Hepatocyte (in vitro differentiated cells): Measurements from ENCODE around the gene ZDHHC12. TPM values are rescaled to one million over a fixed set of nuclear protein-coding genes. Genes with fewer than 3 reads are reported as not detected.

Source experiments
- DNase-seq: peaks from one replicate; pipeline ENCODE4 v3.0.0-alpha.2; 2016; ENCODE audit warnings: low spot score
- H2AFZ ChIP-seq: fragments of 200-600 bp; sonication (generic); 2 replicates; pipeline ENCODE4 v1.6.0; 2016; ENCODE audit warnings: antibody characterized with exemption, mild to moderate bottlenecking
- H3K27ac ChIP-seq: fragments of 200-600 bp; sonication (generic); 2 replicates; pipeline ENCODE4 v1.5.1; 2016; ENCODE audit warnings: mild to moderate bottlenecking
- H3K27me3 ChIP-seq: fragments of 200-600 bp; sonication (generic); 2 replicates; pipeline ENCODE4 v1.6.1; 2016
- H3K36me3 ChIP-seq: fragments of 200-600 bp; sonication (generic); replicated peaks from 2 replicates; pipeline ENCODE4 v1.5.1; 2016; ENCODE audit warnings: low read depth; ENCODE audit not compliant: insufficient read depth
- H3K4me1 ChIP-seq: fragments of 200-600 bp; sonication (generic); 2 replicates; pipeline ENCODE4 v1.5.1; 2016; ENCODE audit warnings: mild to moderate bottlenecking, moderate library complexity; ENCODE audit not compliant: insufficient read depth
- H3K4me2 ChIP-seq: fragments of 200-600 bp; sonication (generic); 2 replicates; pipeline ENCODE4 v1.6.0; 2016
- H3K4me3 ChIP-seq: fragments of 200-600 bp; sonication (generic); 2 replicates; pipeline ENCODE4 v1.5.1; 2016; ENCODE audit warnings: mild to moderate bottlenecking
- H3K79me2 ChIP-seq: fragments of 200-600 bp; sonication (generic); 2 replicates; pipeline ENCODE4 v1.6.0; 2017; ENCODE audit warnings: mild to moderate bottlenecking
- H3K9me2 ChIP-seq: fragments of 200-600 bp; sonication (generic); replicated peaks from 2 replicates; pipeline ENCODE4 v1.6.0; 2017; ENCODE audit warnings: mild to moderate bottlenecking; ENCODE audit not compliant: insufficient read depth
- H3K9me3 ChIP-seq: fragments of 200-600 bp; sonication (generic); 2 replicates; pipeline ENCODE4 v1.5.1; 2016; ENCODE audit warnings: low read depth, mild to moderate bottlenecking
- H4K20me1 ChIP-seq: fragments of 200-600 bp; sonication (generic); 2 replicates; pipeline ENCODE4 v1.6.0; 2016; ENCODE audit warnings: mild to moderate bottlenecking; ENCODE audit not compliant: insufficient read depth, poor library complexity, severe bottlenecking
- EZH2 ChIP-seq: fragments of 200-600 bp; sonication (generic); IDR thresholded peaks from 2 replicates; pipeline ENCODE4 v1.6.1; 2016; ENCODE audit warnings: antibody characterized with exemption, mild to moderate bottlenecking, borderline replicate concordance
- EZH2phosphoT487 ChIP-seq: fragments of 200-600 bp; sonication (generic); IDR thresholded peaks from one replicate; pipeline ENCODE4 v1.6.1; 2018; ENCODE audit warnings: antibody characterized with exemption, mild to moderate bottlenecking, low read depth, moderate library complexity; ENCODE audit not compliant: unreplicated experiment, severe bottlenecking
- WGBS: methylation state at CpG from one replicate; pipeline ENCODE4 v1.1.6; 2016; ENCODE audit warnings: low lambda C conversion rate; ENCODE audit errors: missing lambda C conversion rate; 5-methylcytosine and 5-hydroxymethylcytosine counted together
- polyA plus RNA-seq: library from polyadenylated mRNA; unstranded; fragments of >200 nt; fragmentation: Nextera tagmentation; extraction: Ambion mirVana; gene quantifications from 2 replicates; pipeline ENCODE4 v1.2.1, GENCODE V29; 2016
- total RNA-seq: library from RNA; depleted of rRNA; stranded (reverse); fragments of >200 nt; gene quantifications from 2 replicates; pipeline ENCODE4 v1.2.3, GENCODE V29; 2014
- TF ChIP-seq, protein P1 (sequence below): fragments of 200-600 bp; sonication (generic); IDR thresholded peaks from 2 replicates; pipeline ENCODE4 v1.5.1; 2016; ENCODE audit warnings: antibody characterized with exemption, mild to moderate bottlenecking; ENCODE audit not compliant: poor library complexity

Gene ZDHHC12, protein sequence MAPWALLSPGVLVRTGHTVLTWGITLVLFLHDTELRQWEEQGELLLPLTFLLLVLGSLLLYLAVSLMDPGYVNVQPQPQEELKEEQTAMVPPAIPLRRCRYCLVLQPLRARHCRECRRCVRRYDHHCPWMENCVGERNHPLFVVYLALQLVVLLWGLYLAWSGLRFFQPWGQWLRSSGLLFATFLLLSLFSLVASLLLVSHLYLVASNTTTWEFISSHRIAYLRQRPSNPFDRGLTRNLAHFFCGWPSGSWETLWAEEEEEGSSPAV
- total RNA-seq: 26.2 and 33.5 TPM in 2 replicates
- 76.3 and 84.9 TPM in 2 replicates for polyA plus RNA-seq

DNA sequence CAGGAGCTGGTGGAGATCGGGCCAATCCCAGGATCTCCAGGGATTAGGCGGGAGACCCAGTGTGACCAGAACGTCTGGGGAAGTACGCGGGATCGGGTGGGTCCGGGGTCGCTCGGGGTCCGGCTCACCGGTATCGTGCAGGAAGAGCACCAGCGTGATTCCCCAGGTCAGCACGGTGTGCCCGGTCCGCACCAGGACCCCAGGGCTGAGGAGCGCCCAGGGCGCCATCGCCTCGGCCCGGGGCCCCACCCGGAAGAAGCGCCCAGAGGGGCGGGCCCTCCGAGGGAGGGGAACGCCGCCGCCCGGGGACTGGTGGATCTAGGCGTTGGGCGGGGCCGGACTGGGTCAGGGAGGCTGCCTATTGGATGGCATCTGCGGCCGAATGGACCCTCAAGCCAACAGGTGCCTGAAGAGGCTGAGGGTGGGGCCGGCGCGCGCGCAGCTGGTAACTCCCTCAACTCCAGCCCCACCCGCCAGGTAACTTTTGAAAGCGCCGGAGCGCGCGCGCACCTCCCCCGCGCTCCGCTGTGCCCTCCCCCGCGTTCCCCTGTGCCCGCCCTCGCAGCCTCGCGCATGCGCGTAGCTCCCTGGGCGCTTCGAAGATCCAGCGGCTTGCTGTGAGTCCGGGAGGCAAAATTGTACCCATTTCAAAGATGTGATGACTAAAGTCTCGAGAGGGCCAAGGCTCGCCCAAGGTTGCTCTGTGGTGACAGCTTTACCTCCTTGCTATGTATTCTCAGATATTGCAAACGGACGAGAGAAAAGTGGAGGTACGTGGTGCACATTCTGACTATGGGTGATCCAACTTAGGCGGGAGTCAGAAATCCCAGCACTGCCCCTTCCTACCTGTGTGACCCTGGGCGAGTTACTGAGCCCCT lies at the start of gene ZDHHC12:
TSS of gene ZDHHC12 (minus strand) at position 262 of the 878 bp plus-strand sequence. CDS start at position 228, 34 bp downstream.
- Histone ChIP-seq H3K27ac (no peak within 1 kb of the TSS), H3K36me3 (no peaks in the 10 kb centered on the region), H3K4me3 (peak within 1 kb of the TSS; percentile 31), H3K27me3 (no peaks in the 10 kb centered on the region), H3K9me2 (no peaks in the 10 kb centered on the region), H3K4me2 (peak within 1 kb of the TSS; percentile 79), H3K79me2 (no peaks in the 10 kb centered on the region), H3K4me1 (peaks cover 7% of the 10 kb centered on the region), H3K9me3 (no peaks in the 10 kb centered on the region), H4K20me1 (no peaks in the 10 kb centered on the region), H2AFZ (peak within 1 kb of the TSS; percentile 85)
- TF ChIP-seq, protein P1, sequence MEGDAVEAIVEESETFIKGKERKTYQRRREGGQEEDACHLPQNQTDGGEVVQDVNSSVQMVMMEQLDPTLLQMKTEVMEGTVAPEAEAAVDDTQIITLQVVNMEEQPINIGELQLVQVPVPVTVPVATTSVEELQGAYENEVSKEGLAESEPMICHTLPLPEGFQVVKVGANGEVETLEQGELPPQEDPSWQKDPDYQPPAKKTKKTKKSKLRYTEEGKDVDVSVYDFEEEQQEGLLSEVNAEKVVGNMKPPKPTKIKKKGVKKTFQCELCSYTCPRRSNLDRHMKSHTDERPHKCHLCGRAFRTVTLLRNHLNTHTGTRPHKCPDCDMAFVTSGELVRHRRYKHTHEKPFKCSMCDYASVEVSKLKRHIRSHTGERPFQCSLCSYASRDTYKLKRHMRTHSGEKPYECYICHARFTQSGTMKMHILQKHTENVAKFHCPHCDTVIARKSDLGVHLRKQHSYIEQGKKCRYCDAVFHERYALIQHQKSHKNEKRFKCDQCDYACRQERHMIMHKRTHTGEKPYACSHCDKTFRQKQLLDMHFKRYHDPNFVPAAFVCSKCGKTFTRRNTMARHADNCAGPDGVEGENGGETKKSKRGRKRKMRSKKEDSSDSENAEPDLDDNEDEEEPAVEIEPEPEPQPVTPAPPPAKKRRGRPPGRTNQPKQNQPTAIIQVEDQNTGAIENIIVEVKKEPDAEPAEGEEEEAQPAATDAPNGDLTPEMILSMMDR: no peak
- no peak for TF ChIP-seq EZH2
- no peak for TF ChIP-seq EZH2phosphoT487
- WGBS: 8% methylated on average over 26 of the region's 68 CpGs
- peak; percentile 98 for DNase-seq

DNA sequence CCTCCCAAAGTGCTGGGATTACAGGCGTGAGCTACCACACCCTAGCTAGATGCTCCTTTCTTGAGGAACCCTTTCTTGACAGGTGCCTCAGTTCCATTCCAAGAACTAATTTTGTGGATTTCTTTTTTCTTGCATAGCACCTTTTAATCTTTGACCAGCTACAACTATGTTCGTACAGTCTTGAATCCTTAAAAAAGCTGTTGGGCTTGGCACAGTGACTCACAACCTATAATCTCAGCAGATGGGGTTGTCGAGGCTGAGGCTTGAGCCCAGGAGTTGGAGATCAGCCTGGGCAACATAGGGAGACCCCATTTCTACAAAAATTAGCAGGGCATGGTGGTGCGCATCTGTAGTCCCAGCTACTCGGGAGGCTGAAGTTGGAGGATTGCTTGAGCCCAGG lies 49.1 kb upstream of the ZDHHC12 start:
- H3K9me3 ChIP-seq: no peaks in the 10 kb centered on the region
- no peak for DNase-seq
- no peaks in the 10 kb centered on the region for H4K20me1 ChIP-seq
- no peaks in the 10 kb centered on the region for H3K27me3 ChIP-seq
- H3K36me3 ChIP-seq: no peaks in the 10 kb centered on the region
- no peak overlapping the region for H3K4me2 ChIP-seq
- peaks cover 2% of the 10 kb centered on the region for H3K4me1 ChIP-seq
- no peak overlapping the region for H2AFZ ChIP-seq
- H3K27ac ChIP-seq: no peak overlapping the region
- peaks cover 28% of the 10 kb centered on the region for H3K79me2 ChIP-seq
- 89% methylated on average over 5 of the region's 5 CpGs for WGBS
- H3K9me2 ChIP-seq: no peaks in the 10 kb centered on the region
- TF ChIP-seq EZH2phosphoT487 (no peak), EZH2 (no peak)
- TF ChIP-seq, protein P1: no peak
- no peak overlapping the region for H3K4me3 ChIP-seq

DNA sequence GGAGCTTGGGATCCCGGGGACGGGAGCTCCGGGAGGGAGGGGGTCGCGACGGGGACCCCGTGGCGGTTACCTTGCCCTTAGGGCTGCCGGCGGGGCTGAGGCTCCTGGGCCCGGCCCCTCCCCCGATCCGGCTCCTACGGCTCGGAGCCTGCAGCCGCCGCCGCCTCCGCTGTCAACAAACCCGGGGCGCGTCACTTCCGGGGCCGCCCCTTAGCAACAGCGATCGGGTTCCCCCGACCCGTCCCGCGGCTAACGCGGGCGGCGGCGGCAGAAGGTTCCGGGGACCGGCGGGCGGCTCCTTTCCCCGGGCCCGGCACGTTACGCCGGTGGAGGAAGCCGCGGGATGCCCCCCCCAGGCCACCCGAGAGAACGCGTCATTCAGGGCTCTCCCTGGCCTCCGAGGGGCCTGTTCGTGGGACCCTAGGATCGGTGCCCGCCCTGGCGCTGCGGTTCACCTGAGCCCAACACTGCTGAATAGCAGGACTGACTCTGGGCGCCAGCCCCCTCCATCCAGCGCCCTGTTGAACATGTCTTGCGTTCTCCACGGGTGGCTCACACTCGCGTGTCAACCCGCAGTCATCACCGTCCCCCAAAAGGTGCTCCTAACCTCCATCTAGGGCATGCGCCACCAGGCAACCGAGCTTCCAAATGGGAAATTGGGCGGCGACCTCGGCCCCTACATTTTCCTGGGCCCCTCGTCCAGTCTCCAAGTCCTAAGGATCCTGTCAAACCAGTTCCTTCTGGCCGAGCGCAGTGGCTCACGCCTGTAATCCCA lies 48.0 kb upstream of the ZDHHC12 start, which contains the start of gene ZER1:
TSS of gene ZER1 (minus strand) at position 183 of the 775 bp plus-strand sequence. CDS start 16,362 bp downstream, outside the sequence.
- H2AFZ ChIP-seq: peak within 1 kb of the TSS; percentile 96
- peaks cover 2% of the 10 kb centered on the region for H3K4me1 ChIP-seq
- H3K9me3 ChIP-seq: no peaks in the 10 kb centered on the region
- no peaks in the 10 kb centered on the region for H3K27me3 ChIP-seq
- H3K9me2 ChIP-seq: no peaks in the 10 kb centered on the region
- no peak for TF ChIP-seq EZH2phosphoT487
- TF ChIP-seq, protein P1: no peak
- no peak for TF ChIP-seq EZH2
- peak; percentile 97 for DNase-seq
- H3K79me2 ChIP-seq: peaks cover 40% of the 10 kb centered on the region
- peak within 1 kb of the TSS; percentile 91 for H3K4me2 ChIP-seq
- H4K20me1 ChIP-seq: no peaks in the 10 kb centered on the region
- peak within 1 kb of the TSS; percentile 97 for H3K4me3 ChIP-seq
- H3K27ac ChIP-seq: peak within 1 kb of the TSS; percentile 98
- WGBS: 2% methylated on average over 39 of the region's 72 CpGs
- H3K36me3 ChIP-seq: no peaks in the 10 kb centered on the region
